HG03025 (cell line): ENCODE results near the gene PAQR6.

Experiments
- ATAC-seq: cut with Tn5 transposase; IDR thresholded peaks from one replicate; pipeline ENCODE4 v1.9.1; 2021; ENCODE audit warnings: mild to moderate bottlenecking, moderate library complexity; ENCODE audit not compliant: unreplicated experiment, low FRiP score

The PAQR6 gene

GRCh38 chr1:156266051-156266450 lies 18.2 kb upstream of the PAQR6 start:
- ATAC-seq, result no peak

GRCh38 chr1:156263288-156263655 lies 15.4 kb upstream of the PAQR6 start:
- ATAC-seq, result no peak

DNA sequence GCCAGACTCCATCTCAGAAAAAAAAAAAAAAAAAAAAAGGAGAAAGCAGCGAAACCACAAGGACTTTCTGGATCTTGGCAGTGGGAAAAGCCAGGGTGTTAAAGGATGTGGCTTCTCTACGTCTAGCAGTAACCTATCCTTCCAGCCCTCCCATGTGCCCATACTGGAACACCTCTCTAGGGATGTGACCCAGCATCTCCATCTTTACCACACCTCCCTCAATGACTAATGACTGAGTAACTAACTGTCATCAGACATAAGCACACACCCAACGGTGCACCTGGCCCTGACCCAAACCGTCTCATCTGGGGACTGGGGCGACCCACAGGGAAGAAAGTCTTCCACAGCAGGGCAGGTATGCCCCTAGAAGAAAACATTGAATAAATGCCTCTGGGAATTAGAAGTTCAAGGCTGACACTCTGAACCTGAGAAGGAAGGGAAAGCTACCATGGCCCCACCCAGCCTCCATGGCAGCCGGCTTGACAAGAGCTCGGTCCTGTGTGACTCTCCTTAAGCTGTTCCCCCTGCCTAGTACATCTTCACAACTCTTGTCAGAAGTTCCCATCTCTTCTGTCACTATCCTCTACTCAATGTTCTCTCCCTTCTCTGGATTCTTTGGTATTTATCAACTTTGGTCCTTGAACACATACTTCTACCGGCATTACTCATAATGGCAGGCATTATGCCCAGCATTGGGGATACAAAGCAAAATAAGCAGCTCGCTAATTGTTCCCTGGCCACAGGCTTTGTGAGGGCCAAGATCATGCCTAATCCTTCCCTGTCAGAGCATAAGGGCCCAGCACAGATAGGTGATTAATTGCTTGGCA lies 14.8 kb upstream of the PAQR6 start:
- no peak for ATAC-seq

DNA sequence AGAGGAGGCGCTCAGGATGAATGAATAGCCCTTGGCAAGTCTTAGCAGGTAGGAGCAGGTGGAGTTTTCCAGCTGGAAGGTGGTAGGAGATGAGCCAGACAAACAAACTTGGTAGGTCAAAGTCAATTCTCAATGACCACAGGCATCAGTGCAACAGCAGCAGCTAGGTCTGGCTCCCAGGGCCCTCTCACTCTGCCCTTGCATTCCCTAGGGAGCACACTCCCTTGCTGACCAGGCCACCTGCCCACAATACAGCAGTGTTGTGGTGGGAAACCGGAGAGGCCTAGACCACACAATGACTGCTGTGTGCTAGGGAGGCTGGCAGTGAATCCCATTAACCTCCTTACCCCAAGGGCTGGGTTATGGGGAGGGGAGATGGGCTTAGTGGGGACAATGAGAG lies 13.0 kb upstream of the PAQR6 start:
- no peak for ATAC-seq

DNA sequence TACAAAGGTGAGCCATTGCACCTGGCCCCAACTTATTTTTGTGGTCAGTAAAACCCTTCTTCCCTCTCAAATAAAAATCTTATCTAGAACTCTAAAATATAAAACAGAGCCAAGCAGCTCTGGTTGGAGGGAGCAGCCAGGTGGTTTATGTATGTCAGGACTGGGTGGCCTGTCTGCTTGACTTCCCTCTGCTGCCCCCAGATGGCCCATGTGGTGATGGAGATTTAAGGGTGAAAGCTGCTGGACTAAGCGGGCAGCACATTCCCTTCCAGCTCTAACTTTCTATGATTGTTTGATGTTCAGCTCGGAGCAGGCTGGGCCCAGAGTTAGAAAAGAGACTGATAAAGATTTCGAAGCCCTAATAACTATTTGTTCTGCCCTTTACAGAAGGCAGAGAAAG lies 11.9 kb upstream of the PAQR6 start:
- no peak for ATAC-seq

GRCh38 chr1:156258859-156259258 lies 11.0 kb upstream of the PAQR6 start:
- ATAC-seq, result no peak

DNA sequence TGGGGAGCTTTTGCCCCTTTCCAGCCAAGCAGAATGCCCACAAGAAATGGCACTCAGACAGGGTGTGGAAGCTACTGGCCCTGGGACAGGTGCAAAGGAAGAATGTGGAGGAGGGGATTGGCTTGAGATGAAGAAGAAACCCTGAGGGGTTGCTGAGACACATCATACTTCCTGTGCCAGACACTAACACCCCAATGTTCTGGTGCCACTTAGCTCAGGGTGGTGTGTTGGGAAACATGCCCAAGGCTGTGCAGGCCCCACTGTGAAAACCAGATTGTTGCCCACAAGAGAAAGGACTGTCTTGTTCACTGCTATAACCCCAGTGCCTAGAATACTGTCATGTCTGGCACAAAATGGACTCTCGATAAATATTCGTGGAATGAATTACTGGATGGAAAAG lies 9.9 kb upstream of the PAQR6 start:
- ATAC-seq, result no peak

DNA sequence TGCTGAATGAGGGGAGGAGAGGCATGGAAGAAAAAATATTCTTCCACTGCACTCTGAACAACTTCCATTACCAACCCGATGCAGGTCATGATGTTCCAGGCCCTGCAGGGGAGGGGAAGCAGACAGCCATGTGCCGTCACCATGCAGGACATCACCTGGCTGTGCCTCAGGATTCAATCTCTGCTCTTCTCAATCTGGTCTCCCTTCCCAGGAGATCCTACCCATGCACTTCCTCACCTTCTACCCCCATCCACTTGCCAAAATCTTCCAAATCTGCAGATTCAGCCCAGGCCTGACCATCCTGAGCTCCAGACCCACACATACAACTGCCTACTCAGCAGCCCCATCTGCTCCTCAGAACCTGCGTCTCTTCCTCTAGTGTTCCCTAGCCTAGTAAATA lies 5.8 kb upstream of the PAQR6 start:
- no peak for ATAC-seq

DNA sequence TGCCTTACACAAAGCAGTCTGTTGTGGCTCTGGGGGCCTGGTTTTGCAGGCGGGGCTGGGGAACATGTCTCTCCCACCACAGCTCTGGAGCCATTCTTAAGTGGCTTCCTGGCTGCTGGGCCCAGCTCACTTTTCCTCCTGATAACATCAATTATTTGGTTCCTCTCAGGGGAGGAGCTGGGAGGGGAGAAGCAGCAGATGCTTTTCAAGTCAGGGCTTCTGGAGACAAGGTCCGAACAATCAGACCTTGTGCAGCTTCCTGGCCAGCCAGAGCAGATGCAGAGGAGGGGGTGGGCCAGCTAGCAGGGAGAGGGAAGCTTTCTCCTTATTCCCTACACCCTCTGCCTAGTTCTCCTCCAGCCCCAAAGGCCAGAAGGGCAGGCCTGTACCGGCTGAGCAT lies 3.7 kb upstream of the PAQR6 start:
- no peak for ATAC-seq

GRCh38 chr1:156249593-156249992 lies 1.7 kb upstream of the PAQR6 start:
- no peak for ATAC-seq

DNA sequence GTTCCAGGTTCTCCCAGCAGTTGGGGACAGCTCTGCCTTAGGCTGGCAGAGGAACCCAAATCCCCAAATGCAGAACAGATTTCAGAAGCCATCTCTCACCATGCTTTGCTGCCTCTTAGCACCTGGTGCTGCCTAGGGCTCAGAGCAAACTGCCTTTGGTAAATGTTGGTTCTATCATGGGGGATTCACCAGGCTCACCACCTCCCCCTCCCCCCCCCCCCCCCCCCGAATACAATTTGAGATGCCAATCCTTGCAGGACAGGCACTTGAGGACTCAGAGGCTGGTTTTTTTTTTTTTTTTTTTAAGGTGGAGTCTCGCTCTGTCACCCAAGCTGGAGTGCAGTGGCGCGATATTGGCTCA lies 447 bp upstream of the PAQR6 start:
- no peak for ATAC-seq

DNA sequence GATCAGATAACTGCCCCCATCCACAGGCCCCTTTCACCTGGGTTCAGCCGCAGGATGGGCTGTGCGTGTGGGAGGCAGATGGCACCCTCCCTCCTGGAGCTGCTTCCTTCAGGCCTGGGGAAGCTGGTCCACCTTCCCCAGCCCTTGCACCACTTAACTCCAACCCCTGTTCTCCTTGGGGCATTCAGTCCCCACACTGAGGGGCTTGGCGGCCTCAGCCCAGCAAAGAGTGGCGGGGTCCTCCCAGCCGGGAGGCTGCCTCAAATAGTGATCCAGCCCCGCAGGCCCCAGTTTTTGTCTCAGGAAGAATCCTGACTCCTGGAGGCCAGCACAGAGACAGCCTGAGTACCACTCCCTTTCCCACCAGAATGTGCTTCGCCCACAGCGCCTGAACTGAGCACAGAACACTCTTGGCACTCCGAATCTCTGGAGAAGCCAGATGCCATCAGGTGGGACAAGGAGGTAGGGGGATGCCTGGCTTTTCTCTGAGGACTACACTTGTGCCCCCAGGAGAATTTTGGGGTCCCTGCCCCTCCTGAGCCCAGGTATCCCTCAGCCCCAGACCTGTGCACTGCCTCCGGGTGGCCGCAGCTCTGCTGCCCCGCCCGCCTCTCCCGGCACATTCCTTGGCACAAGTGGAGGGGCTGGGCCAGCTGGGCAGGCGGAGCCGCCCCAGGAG lies 936 bp downstream of the PAQR6 start:
- ATAC-seq, result no peak

GRCh38 chr1:156246241-156246780 lies 1.5 kb downstream of the PAQR6 start:
- ATAC-seq, result no peak

DNA sequence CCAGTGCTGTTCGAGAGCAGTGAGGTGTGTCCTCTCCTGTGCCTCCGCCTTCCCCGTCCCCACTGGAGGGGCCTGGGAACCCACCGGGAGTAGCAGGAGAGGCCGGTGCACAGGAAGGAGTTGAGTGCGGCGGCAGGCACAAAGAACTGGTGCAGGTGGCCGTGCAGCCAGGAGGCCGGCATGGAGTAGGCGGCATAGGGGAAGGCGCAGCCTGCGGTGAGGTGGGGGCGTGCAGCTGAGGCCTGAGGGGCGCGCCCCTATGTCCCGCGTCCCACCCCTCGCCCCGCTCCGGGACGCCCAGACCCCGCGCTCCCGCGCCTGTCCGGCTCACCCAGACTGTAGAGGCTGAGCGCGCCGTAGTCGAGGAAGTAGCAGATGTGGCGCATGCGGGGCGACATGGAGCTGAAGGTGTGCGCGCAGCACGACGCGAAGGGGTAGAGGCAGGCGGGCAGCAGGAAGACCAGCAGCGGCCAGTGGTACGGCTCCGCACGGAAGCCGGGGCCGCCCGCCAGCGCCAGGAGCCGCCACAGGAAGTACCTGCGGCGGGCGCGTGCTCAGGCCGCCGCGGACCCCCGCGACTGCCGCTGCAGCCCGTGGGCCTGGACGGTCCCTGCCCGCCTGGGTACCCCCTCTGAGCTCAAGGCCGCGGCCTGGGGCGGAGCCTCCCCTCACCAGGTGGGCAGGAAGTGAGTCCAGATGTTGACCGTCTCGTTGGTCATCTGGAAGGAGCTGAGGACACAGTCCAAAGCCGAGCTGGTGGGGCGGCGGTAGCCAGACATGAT lies 2.2 kb downstream of the PAQR6 start:
- ATAC-seq, result no peak

GRCh38 chr1:156244712-156245111 lies 3.1 kb downstream of the PAQR6 start:
- ATAC-seq, result no peak

DNA sequence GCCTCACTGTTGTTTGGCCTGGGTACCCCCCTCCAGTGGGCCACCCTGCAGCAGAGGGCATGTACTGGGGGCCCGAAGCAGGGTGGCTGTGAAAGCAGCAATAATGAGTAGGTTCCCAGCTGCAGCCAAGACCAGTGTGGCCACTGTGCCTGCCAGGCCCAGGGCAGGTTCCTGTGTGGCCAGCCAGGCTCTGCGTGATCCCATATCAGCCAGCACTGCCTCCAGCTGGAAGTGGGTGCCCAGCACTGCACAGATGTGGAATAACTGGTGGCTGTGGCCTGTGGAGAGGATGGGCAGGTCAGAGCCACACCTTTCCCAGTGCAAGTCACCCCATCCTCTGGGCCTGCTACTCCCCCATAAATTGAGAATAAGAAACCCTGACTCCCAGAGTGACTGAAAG lies 3.7 kb downstream of the PAQR6 start:
- no peak for ATAC-seq

- ATAC-seq, result no peak
Measured at GRCh38 chr1:156242738-156243137, 5.1 kb downstream of the PAQR6 start.

DNA sequence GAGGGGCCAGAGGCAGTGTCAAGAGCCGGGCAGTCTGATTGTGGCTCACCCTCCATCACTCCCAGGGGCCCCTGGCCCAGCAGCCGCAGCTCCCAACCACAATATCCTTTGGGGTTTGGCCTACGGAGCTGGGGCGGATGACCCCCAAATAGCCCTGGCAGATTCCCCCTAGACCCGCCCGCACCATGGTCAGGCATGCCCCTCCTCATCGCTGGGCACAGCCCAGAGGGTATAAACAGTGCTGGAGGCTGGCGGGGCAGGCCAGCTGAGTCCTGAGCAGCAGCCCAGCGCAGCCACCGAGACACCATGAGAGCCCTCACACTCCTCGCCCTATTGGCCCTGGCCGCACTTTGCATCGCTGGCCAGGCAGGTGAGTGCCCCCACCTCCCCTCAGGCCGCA lies 5.9 kb downstream of the PAQR6 start, which contains the start of gene BGLAP:
Gene BGLAP, plus strand, starts transcription at position 259 of the 400 bp plus-strand sequence. Its CDS starts 48 bp downstream, at position 307.
- no peak for ATAC-seq

- ATAC-seq, result no peak
Measured at GRCh38 chr1:156241311-156241811, 6.5 kb downstream of the PAQR6 start.

GRCh38 chr1:156238248-156238647 lies 9.6 kb downstream of the PAQR6 start:
- ATAC-seq, result no peak

GRCh38 chr1:156236164-156236563 lies 11.7 kb downstream of the PAQR6 start:
- ATAC-seq, result no peak
